OCI-LY7 (cell line): ENCODE data around the gene FADS6. TPM values are rescaled to one million over a fixed set of nuclear protein-coding genes. Genes with fewer than 3 reads are reported as not detected.

Experiments
- BruUV-seq: library from RNA; stranded (reverse); fragments of 400-500 nt; replicated peaks from 2 replicates; lab custom pipeline; 2021; lab: Mats Ljungman, UMichigan
- CTCF ChIA-PET: fragments of 300-600 bp; sonication (Branson Sonifier 250); formaldehyde crosslinking; loops from one replicate; lab custom pipeline; 2022; ENCODE audit warnings: antibody characterized with exemption; ENCODE audit not compliant: unreplicated experiment; lab: Charles Lee
- POLR2A ChIA-PET: fragments of 300-600 bp; sonication (Branson Sonifier 250); formaldehyde crosslinking; loops from one replicate; lab custom pipeline; 2022; ENCODE audit warnings: antibody characterized with exemption; lab: Charles Lee
- DNase-seq: peaks from one replicate; pipeline ENCODE4 v3.0.0-alpha.2; 2015; ENCODE audit warnings: low spot score
- H2AFZ ChIP-seq: fragments of 200-600 bp; sonication (generic), shearing (Covaris generic); 2 replicates; pipeline ENCODE4 v1.6.1; 2014; ENCODE audit warnings: mild to moderate bottlenecking, antibody characterized with exemption, low read length, moderate library complexity
- H3K27ac ChIP-seq: fragments of 200-600 bp; sonication (generic); 2 replicates; pipeline ENCODE4 v1.5.1; 2014; ENCODE audit warnings: mixed run types, low read depth, mild to moderate bottlenecking, moderate library complexity, low read length, inconsistent platforms; ENCODE audit not compliant: poor library complexity, severe bottlenecking
- H3K36me3 ChIP-seq: fragments of 200-600 bp; sonication (generic); 2 replicates; pipeline ENCODE4 v1.6.1; 2014; ENCODE audit warnings: mild to moderate bottlenecking, antibody characterized with exemption, low read length, moderate library complexity, mixed read lengths; ENCODE audit not compliant: insufficient read depth
- H3K4me1 ChIP-seq: fragments of 200-600 bp; sonication (generic); 2 replicates; pipeline ENCODE4 v1.5.1; 2014; ENCODE audit warnings: mild to moderate bottlenecking, low read length; ENCODE audit not compliant: insufficient read depth, poor library complexity, severe bottlenecking
- H3K4me2 ChIP-seq: fragments of 200-600 bp; sonication (generic); 2 replicates; pipeline ENCODE4 v1.6.1; 2014; ENCODE audit warnings: mild to moderate bottlenecking, low read length
- H3K4me3 ChIP-seq: fragments of 200-600 bp; sonication (generic); 2 replicates; pipeline ENCODE4 v1.5.1; 2014; ENCODE audit warnings: mild to moderate bottlenecking, low read depth, low read length; ENCODE audit not compliant: poor library complexity, severe bottlenecking
- H3K79me2 ChIP-seq: fragments of 200-600 bp; sonication (generic); 2 replicates; pipeline ENCODE4 v1.6.1; 2016; ENCODE audit warnings: low read depth, mild to moderate bottlenecking, low read length, moderate library complexity, mixed read lengths; ENCODE audit not compliant: insufficient read depth
- H3K9me2 ChIP-seq: fragments of 200-600 bp; sonication (generic); 2 replicates; pipeline ENCODE4 v1.6.1; 2016; ENCODE audit warnings: mild to moderate bottlenecking, low read length, mixed read lengths; ENCODE audit not compliant: insufficient read depth
- H3K9me3 ChIP-seq: fragments of 200-600 bp; sonication (generic); 2 replicates; pipeline ENCODE4 v1.6.1; 2014; ENCODE audit warnings: mild to moderate bottlenecking, mixed run types, low read length, mixed read lengths
- H4K20me1 ChIP-seq: fragments of 200-600 bp; sonication (generic); 2 replicates; pipeline ENCODE4 v1.6.1; 2014; ENCODE audit warnings: mild to moderate bottlenecking, antibody characterized with exemption, low read length, moderate library complexity, mixed read lengths; ENCODE audit not compliant: insufficient read depth
- CTCF ChIP-seq: fragments of 200-600 bp; sonication (generic); conservative IDR thresholded peaks from 2 replicates; pipeline ENCODE4 v1.5.1; 2014; ENCODE audit warnings: mild to moderate bottlenecking, antibody characterized with exemption, low read length, moderate library complexity, mixed read lengths
- EZH2phosphoT487 ChIP-seq: fragments of 200-600 bp; sonication (generic); IDR thresholded peaks from 2 replicates; pipeline ENCODE4 v1.6.1; 2018; ENCODE audit warnings: low read depth, borderline replicate concordance, mild to moderate bottlenecking, mixed run types, antibody characterized with exemption, low read length, moderate library complexity, mixed read lengths
- intact Hi-C: fragments of 100-400 bp; cut with micrococcal nuclease; formaldehyde crosslinking; loops from one replicate; pipeline ENCODE4 v1.10.0; 2022; ENCODE audit not compliant: unreplicated experiment
- total RNA-seq, 2 experiments: library from RNA; depleted of rRNA in 1 of 2; stranded (reverse); fragments of >200 nt in 1 of 2; shearing (Covaris generic) in 1 of 2; gene quantifications; 2 replicates each; pipeline ENCODE4 v1.2.3, GENCODE V29; 2014 to 2022

The FADS6 gene
- total RNA-seq, 2 experiments from 2014 or later: not detected

GRCh38 chr17:74921026-74921681 lies 27.7 kb upstream of the FADS6 start:
- POLR2A ChIA-PET: no interaction called here
- no peaks in the 10 kb centered on the region for H3K9me2 ChIP-seq
- no peaks in the 10 kb centered on the region for H3K4me1 ChIP-seq
- no peaks in the 10 kb centered on the region for H3K36me3 ChIP-seq
- CTCF ChIA-PET: no interaction called here
- no peaks in the 10 kb centered on the region for H3K9me3 ChIP-seq
- no peak overlapping the region for H3K4me3 ChIP-seq
- no peak overlapping the region for H3K27ac ChIP-seq
- no peaks in the 10 kb centered on the region for H4K20me1 ChIP-seq
- intact Hi-C loops: no loop called here
- BruUV-seq: no TSS peak
- no peak overlapping the region for H2AFZ ChIP-seq
- TF ChIP-seq EZH2phosphoT487 (no peak), CTCF (no peak)
- DNase-seq: no peak
- no peaks in the 10 kb centered on the region for H3K79me2 ChIP-seq
- H3K4me2 ChIP-seq: no peak overlapping the region

GRCh38 chr17:74920642-74921025 lies 27.2 kb upstream of the FADS6 start:
- H3K9me3 ChIP-seq: no peaks in the 10 kb centered on the region
- H3K36me3 ChIP-seq: no peaks in the 10 kb centered on the region
- H3K27ac ChIP-seq: no peak overlapping the region
- ChIA-PET POLR2A (no interaction called here), CTCF (no interaction called here)
- no TSS peak for BruUV-seq
- H3K4me2 ChIP-seq: no peak overlapping the region
- intact Hi-C loops: no loop called here
- H2AFZ ChIP-seq: no peak overlapping the region
- H3K4me1 ChIP-seq: no peaks in the 10 kb centered on the region
- no peaks in the 10 kb centered on the region for H4K20me1 ChIP-seq
- no peak for DNase-seq
- no peak overlapping the region for H3K4me3 ChIP-seq
- no peak for TF ChIP-seq CTCF
- TF ChIP-seq EZH2phosphoT487: no peak
- no peaks in the 10 kb centered on the region for H3K79me2 ChIP-seq
- no peaks in the 10 kb centered on the region for H3K9me2 ChIP-seq

- POLR2A ChIA-PET: no interaction called here
Measured at GRCh38 chr17:74920306-74920620, 26.8 kb upstream of the FADS6 start.

More at GRCh38 chr17:74920306-74920620, 26.8 kb upstream of the FADS6 start:
- no TSS peak for BruUV-seq
- no peaks in the 10 kb centered on the region for H3K36me3 ChIP-seq
- H3K79me2 ChIP-seq: no peaks in the 10 kb centered on the region
- H3K4me3 ChIP-seq: no peak overlapping the region
- H3K9me2 ChIP-seq: no peaks in the 10 kb centered on the region
- H4K20me1 ChIP-seq: no peaks in the 10 kb centered on the region
- CTCF ChIA-PET: no interaction called here
- H2AFZ ChIP-seq: no peak overlapping the region
- no peaks in the 10 kb centered on the region for H3K9me3 ChIP-seq
- no peak for TF ChIP-seq EZH2phosphoT487
- TF ChIP-seq CTCF: no peak
- no peak overlapping the region for H3K27ac ChIP-seq
- H3K4me1 ChIP-seq: no peaks in the 10 kb centered on the region
- no peak for DNase-seq
- no peak overlapping the region for H3K4me2 ChIP-seq
- intact Hi-C loops: no loop called here
